Measurements from ENCODE around the gene MINPP1. TPM values are rescaled to one million over a fixed set of nuclear protein-coding genes. Genes with fewer than 3 reads are reported as not detected.
"Not testable (repeated sequence)": the region's sequence is repeated elsewhere in the genome, so short reads cannot be mapped to it uniquely, and the experiment has no call there.

Gene MINPP1
- total RNA-seq, 4 donors from 2014 or later = 2.3 to 9.4 (median 6.9) TPM

DNA sequence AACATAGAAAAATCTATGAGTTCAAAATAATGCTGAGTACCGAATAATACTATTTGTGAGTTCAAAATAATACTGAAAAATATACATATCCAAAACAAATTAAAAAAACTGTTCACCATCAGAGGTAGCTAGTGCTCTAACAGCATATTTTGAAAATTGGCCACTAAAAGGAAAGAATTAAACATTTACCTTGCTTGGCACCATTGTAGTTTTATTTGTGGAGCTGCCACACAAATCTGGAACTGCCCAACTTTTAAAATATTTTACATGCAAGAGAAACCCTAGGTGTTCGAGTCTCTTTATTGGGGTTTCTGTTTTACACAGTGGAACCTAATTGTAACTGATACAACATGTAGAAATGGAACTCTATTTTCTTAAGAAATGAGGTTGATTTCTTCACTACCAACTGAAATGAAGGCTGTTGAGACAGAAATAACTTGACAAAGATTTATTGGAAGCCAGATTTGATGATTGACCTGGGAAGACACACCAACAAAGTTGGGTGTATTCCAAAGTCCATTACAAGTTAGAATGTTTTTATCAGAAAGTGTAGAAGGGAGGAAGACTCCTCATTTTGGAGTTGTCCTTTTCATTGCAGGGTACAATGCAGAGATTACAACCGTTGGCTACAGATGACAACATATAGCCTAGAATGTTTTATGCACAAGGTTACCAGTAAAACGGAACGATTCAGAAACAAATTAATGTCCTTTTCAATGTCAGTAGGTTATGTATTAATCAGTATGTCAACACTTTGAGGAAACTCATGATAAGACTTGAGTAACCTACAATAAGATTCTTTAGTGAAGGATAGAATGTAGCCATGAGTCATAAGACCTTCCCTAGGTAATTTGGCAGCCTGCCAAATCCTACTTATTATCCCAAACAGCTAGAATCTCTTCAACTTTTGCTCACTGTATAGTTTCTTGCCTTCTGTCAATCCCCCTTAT, 81.1 kb downstream of the MINPP1 start:
- WGBS, 2 donors = 51 to 61% methylated on average over 5 of the region's 5 CpGs
- no peaks in the 10 kb centered on the region for H3K27me3 ChIP-seq
- no peaks in the 10 kb centered on the region for H3K36me3 ChIP-seq
- no peak overlapping the region for H3K27ac ChIP-seq
- no peak for TF ChIP-seq CTCF (IDR thresholded peaks at IDR 0.05)
- TF ChIP-seq POLR2A (IDR thresholded peaks at IDR 0.05) = no peak
- DNase-seq = no peak
- H3K4me3 ChIP-seq = no peak overlapping the region
- intact Hi-C loops (cut with DNase I) = no loop called here
- H3K4me1 ChIP-seq = peaks cover 0 to 10% (median 7%) of the 10 kb centered on the region in 3 donors
- H3K9me3 ChIP-seq = no peaks in the 10 kb centered on the region

GRCh38 chr10:87589645-87590051, 85.0 kb downstream of the MINPP1 start:
- Histone ChIP-seq H3K4me1 (peaks cover 0 to 30% (median 16%) of the 10 kb centered on the region in 3 donors), H3K9me3 (no peaks in the 10 kb centered on the region), H3K27ac (no peak overlapping the region), H3K4me3 (no peak overlapping the region), H3K36me3 (no peaks in the 10 kb centered on the region), H3K27me3 (no peaks in the 10 kb centered on the region)
- 41 to 56% methylated on average over 3 of the region's 3 CpGs for WGBS, 2 donors
- no peak for TF ChIP-seq POLR2A (IDR thresholded peaks at IDR 0.05)
- intact Hi-C loops (cut with DNase I) = no loop called here
- DNase-seq = no peak

GRCh38 chr10:87590705-87591588, 86.3 kb downstream of the MINPP1 start:
- TF ChIP-seq POLR2A (IDR thresholded peaks at IDR 0.05) = no peak
- TF ChIP-seq CTCF (IDR thresholded peaks at IDR 0.05) = no peak

DNA sequence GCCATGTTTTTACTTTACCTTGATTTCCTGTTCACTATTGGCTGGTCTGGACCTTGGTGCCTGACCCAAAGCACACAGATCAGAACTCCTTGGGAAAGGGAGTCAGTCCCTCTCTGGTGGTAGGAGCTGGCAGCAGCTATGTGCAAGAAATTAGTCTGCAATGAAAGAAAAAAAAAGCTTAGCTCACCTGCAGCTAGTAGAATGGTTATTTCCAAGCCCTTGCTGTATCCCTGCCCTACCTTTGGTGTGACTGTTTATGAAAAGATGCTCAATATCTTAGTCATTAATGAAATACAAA, 86.8 kb downstream of the MINPP1 start:
- Histone ChIP-seq H3K27ac (no peak overlapping the region), H3K27me3 (no peaks in the 10 kb centered on the region), H3K36me3 (no peaks in the 10 kb centered on the region), H3K4me3 (no peak overlapping the region), H3K4me1 (peaks cover 0 to 36% (median 17%) of the 10 kb centered on the region in 3 donors), H3K9me3 (no peaks in the 10 kb centered on the region)
- no peak for TF ChIP-seq CTCF (IDR thresholded peaks at IDR 0.05)
- TF ChIP-seq POLR2A (IDR thresholded peaks at IDR 0.05) = no peak
- intact Hi-C loops (cut with DNase I) = no loop called here
- DNase-seq = no peak

More at GRCh38 chr10:87590705-87591588, 86.3 kb downstream of the MINPP1 start:
- Histone ChIP-seq H3K36me3 (no peaks in the 10 kb centered on the region), H3K27ac (no peak overlapping the region), H3K4me3 (no peak overlapping the region), H3K4me1 (peaks cover 0 to 36% (median 17%) of the 10 kb centered on the region in 3 donors), H3K9me3 (no peaks in the 10 kb centered on the region), H3K27me3 (no peaks in the 10 kb centered on the region)
- DNase-seq = no peak
- intact Hi-C loops (cut with DNase I) = no loop called here
- 90 to 100% methylated on average over 2 of the region's 2 CpGs for whole genome bisulfite sequencing, 2 donors

DNA sequence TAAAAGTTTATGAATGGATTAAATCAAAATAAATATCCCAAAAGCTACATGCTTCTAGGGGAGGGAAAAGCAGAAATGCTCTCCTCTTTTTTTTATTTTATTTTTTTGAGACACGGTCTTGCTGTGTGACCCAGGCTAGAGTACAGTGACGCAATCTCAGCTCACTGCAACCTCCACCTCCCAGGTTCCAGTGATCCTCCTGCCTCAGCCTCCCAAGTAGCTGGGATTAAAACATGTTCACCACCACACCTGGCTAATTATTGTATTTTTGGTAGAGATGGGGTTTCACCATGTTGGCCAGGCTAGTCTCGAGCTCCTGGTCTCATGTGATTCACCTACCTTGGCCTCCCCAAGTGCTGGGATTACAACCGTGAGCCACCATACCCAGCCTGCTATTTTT, 88.2 kb downstream of the MINPP1 start:
- peaks cover 0 to 37% (median 15%) of the 10 kb centered on the region in 3 donors for H3K4me1 ChIP-seq
- 80 to 86% methylated on average over 4 of the region's 4 CpGs for WGBS, 2 donors
- H3K9me3 ChIP-seq; DNase-seq; H3K27me3 ChIP-seq; H3K36me3 ChIP-seq; intact Hi-C loops (cut with DNase I); H3K4me3 ChIP-seq: not testable (repeated sequence)
- peak overlapping the region in 3 of 4 donors; percentile 31 to 61 (median 33) for H3K27ac ChIP-seq

GRCh38 chr10:87593702-87594101, 89.0 kb downstream of the MINPP1 start:
- no peaks in the 10 kb centered on the region for H3K9me3 ChIP-seq
- no peak overlapping the region for H3K4me3 ChIP-seq
- peak overlapping the region in 3 of 4 donors; percentile 31 to 61 (median 33) for H3K27ac ChIP-seq
- no peaks in the 10 kb centered on the region for H3K27me3 ChIP-seq
- no peak for DNase-seq
- TF ChIP-seq POLR2A (IDR thresholded peaks at IDR 0.05) (no peak), CTCF (IDR thresholded peaks at IDR 0.05) (no peak)
- no peaks in the 10 kb centered on the region for H3K36me3 ChIP-seq
- intact Hi-C loops (cut with DNase I) = no loop called here
- peaks cover 0 to 37% (median 15%) of the 10 kb centered on the region in 3 donors for H3K4me1 ChIP-seq
